K562 (cell line): ENCODE results near the gene AHSP. TPM values are rescaled to one million over a fixed set of nuclear protein-coding genes. Genes with fewer than 3 reads are reported as not detected.
A peak's percentile ranks its signal among the peaks of the same experiment; 100 is the strongest.

ENCODE experiments used
- ATAC-seq: fragments of 200-7000 bp; cut with Tn5 transposase; 3 replicates; pipeline ENCODE4 v1.9.1; 2020; ENCODE audit warnings: moderate library complexity
- BruUV-seq: library from RNA; stranded (reverse); fragments of 400-500 nt; replicated peaks from 2 replicates; lab custom pipeline; 2021; lab: Mats Ljungman, UMichigan
- CTCF ChIA-PET: fragments of 300-600 bp; formaldehyde crosslinking; extraction: SDS; loops from one replicate; lab custom pipeline; 2021; ENCODE audit warnings: low intra/inter-chr PET ratio; lab: Yijun Ruan, JAX
- POLR2A ChIA-PET: fragments of 300-600, 350-650 bp; sonication (Branson Sonifier 250); formaldehyde crosslinking; extraction: SDS; loops from one replicate; lab custom pipeline; 2021; ENCODE audit warnings: antibody characterized with exemption, inconsistent platforms; lab: Yijun Ruan, JAX
- DNase-seq, 4 experiments: peaks; one replicate each; pipeline versions ENCODE4 v3.0.0 to v3.0.0-alpha.2; 2011 to 2018; ENCODE audit warnings: low spot score in 3 of 4, mixed read lengths in 3 of 4; ENCODE audit errors: extremely low read depth in 1 of 4
- FAIRE-seq: peaks from 2 replicates; lab custom pipeline; 2011; peaks lifted over from hg19 to GRCh38; lab: Jason Lieb, UNC
- H2AFZ ChIP-seq: 2 replicates; pipeline ENCODE4 v1.6.0; 2011; ENCODE audit warnings: low read depth, low read length, control low read depth, inconsistent platforms
- H3K27ac ChIP-seq: fragments of 200-600 bp; 3 replicates; pipeline ENCODE4 v1.8.0; 2011; ENCODE audit warnings: low read depth, mild to moderate bottlenecking, control low read depth, inconsistent platforms, low read length, moderate library complexity, mixed read lengths; ENCODE audit errors: extremely low read depth
- H3K27me3 ChIP-seq, 2 experiments: fragments of 300-600 bp in 1 of 2; 2 replicates in 1 of 2; 3 replicates in 1 of 2; pipeline versions ENCODE4 v1.6.0 to v1.8.0; 2011; ENCODE audit warnings: inconsistent platforms in 2 of 2, low read length in 2 of 2, mild to moderate bottlenecking in 1 of 2, mixed read lengths in 1 of 2, moderate library complexity in 1 of 2; ENCODE audit not compliant: control insufficient read depth in 2 of 2, insufficient read depth in 2 of 2
- H3K36me3 ChIP-seq: fragments of 300-600 bp; 3 replicates; pipeline ENCODE4 v1.8.0; 2011; ENCODE audit warnings: mild to moderate bottlenecking, low read length, inconsistent platforms; ENCODE audit not compliant: control insufficient read depth, insufficient read depth
- H3K4me1 ChIP-seq, 2 experiments: fragments of 200-600 bp in 1 of 2; replicated peaks in 1 of 2; 2 replicates in 1 of 2; 3 replicates in 1 of 2; pipeline versions ENCODE4 v1.5.1 to v1.8.0; 2011; ENCODE audit warnings: inconsistent platforms in 2 of 2, low read length in 2 of 2, mild to moderate bottlenecking in 1 of 2, mixed read lengths in 1 of 2, moderate library complexity in 1 of 2; ENCODE audit not compliant: control insufficient read depth in 2 of 2, insufficient read depth in 2 of 2
- H3K4me2 ChIP-seq: 2 replicates; pipeline ENCODE4 v1.6.1; 2011; ENCODE audit warnings: low read length, control low read depth, inconsistent platforms, mixed read lengths; ENCODE audit not compliant: insufficient read depth
- H3K4me3 ChIP-seq: fragments of 200-600 bp; sonication (generic), shearing (Covaris generic); 2 replicates; pipeline ENCODE4 v1.5.1; 2016; ENCODE audit warnings: control low read depth, inconsistent platforms
- H3K79me2 ChIP-seq: fragments of 200-600 bp; 3 replicates; pipeline ENCODE4 v1.8.0; 2011; ENCODE audit warnings: low read length, inconsistent platforms; ENCODE audit not compliant: control insufficient read depth, insufficient read depth
- H3K9ac ChIP-seq, 2 experiments: 2 replicates each; pipeline versions ENCODE4 v1.6.0 to v1.6.1; 2011; ENCODE audit warnings: low read depth in 2 of 2, low read length in 2 of 2, control low read depth in 1 of 2, inconsistent platforms in 1 of 2, mild to moderate bottlenecking in 1 of 2, mixed read lengths in 1 of 2; ENCODE audit not compliant: insufficient read depth in 1 of 2
- H3K9me1 ChIP-seq: one replicate; pipeline ENCODE4 v1.6.0; 2011; ENCODE audit warnings: inconsistent platforms, mild to moderate bottlenecking, low read length, moderate library complexity; ENCODE audit not compliant: control insufficient read depth, insufficient read depth
- H3K9me3 ChIP-seq: replicated peaks from 2 replicates; pipeline ENCODE4 v1.5.1; 2011; ENCODE audit warnings: low read depth, low read length, inconsistent platforms; ENCODE audit not compliant: control insufficient read depth, insufficient read depth
- H4K20me1 ChIP-seq: replicated peaks from 2 replicates; pipeline ENCODE4 v1.6.1; 2011; ENCODE audit warnings: low read length, inconsistent platforms, mixed read lengths; ENCODE audit not compliant: control insufficient read depth, insufficient read depth
- BRD9 ChIP-seq: fragments of 450-650 bp; IDR thresholded peaks from 2 replicates; pipeline ENCODE4 v1.6.1; 2018; ENCODE audit warnings: low read depth; ENCODE audit not compliant: partially characterized antibody
- C11orf30 ChIP-seq: fragments of 450-650 bp; IDR thresholded peaks from 2 replicates; pipeline ENCODE4 v1.6.1; 2016; ENCODE audit warnings: low read depth, mild to moderate bottlenecking
- FOXK1 ChIP-seq: sonication (generic); formaldehyde crosslinking; IDR thresholded peaks from 2 replicates; pipeline ENCODE4 v1.8.0; 2022; ENCODE audit warnings: missing genetic modification reagents, mild to moderate bottlenecking, borderline replicate concordance
- MAFF ChIP-seq: IDR thresholded peaks from 2 replicates; pipeline ENCODE4 v1.6.1; 2012; ENCODE audit warnings: low read length, improper control_type of control experiment
- MAFG ChIP-seq: fragments of 450-650 bp; conservative IDR thresholded peaks from 2 replicates; pipeline ENCODE4 v1.6.1; 2016; ENCODE audit warnings: missing genetic modification characterization, missing compliant biosample characterization
- MTA3 ChIP-seq: fragments of 450-650 bp; formaldehyde crosslinking; IDR thresholded peaks from 2 replicates; pipeline ENCODE4 v1.6.1; 2017; ENCODE audit warnings: mild to moderate bottlenecking, borderline replicate concordance
- PRDM10 ChIP-seq: fragments of 450-650 bp; IDR thresholded peaks from 2 replicates; pipeline ENCODE4 v1.6.1; 2018; ENCODE audit not compliant: partially characterized antibody
- TCF7L2 ChIP-seq: fragments of 150-350 bp; IDR thresholded peaks from 2 replicates; pipeline ENCODE4 v1.6.1; 2016; ENCODE audit warnings: low read depth, mild to moderate bottlenecking, low read length, moderate library complexity
- ZNF316 ChIP-seq: fragments of 450-650 bp; IDR thresholded peaks from 2 replicates; pipeline ENCODE4 v1.6.1; 2016
- WGBS: fragments of 100-300 bp; shearing (Covaris generic); methylation state at CpG from one replicate; pipeline ENCODE4 v1.1.6; 2016; ENCODE audit warnings: low coverage, mixed read lengths; ENCODE audit not compliant: insufficient coverage; ENCODE audit errors: missing lambda C conversion rate; 5-methylcytosine and 5-hydroxymethylcytosine counted together
- in situ Hi-C: fragments of 300-500 bp; cut with MboI; formaldehyde crosslinking; loops from 4 replicates; pipeline ENCODE4 v1.15.0; 2018; ENCODE audit warnings: inconsistent platforms, mixed read lengths
- intact Hi-C: fragments of 100-400 bp; cut with micrococcal nuclease; formaldehyde crosslinking; loops from 2 replicates; pipeline ENCODE4 v1.14.2; 2022
- polyA plus RNA-seq, 8 experiments: library from polyadenylated mRNA; depleted of rRNA in 4 of 8; stranded (reverse) in 5 of 8; unstranded in 3 of 8; fragments of >200 nt; fragmentation: Nextera tagmentation in 2 of 8; fragmentation: Illumina TruSeq in 1 of 8; extraction: Ambion mirVana in 2 of 8; extraction: Trizol in 1 of 8; gene quantifications; 2 replicates each; pipeline versions ENCODE4 v1.2.1 to v1.2.3, GENCODE V29; 2011 to 2014; ENCODE audit warnings: inconsistent platforms in 1 of 8, missing spikeins in 1 of 8
- total RNA-seq, 7 experiments: library from RNA; depleted of rRNA in 6 of 7; stranded (reverse); fragments of >200 nt in 6 of 7; fragmentation: Illumina TruSeq in 2 of 7; extraction: Trizol in 2 of 7; gene quantifications; 2 replicates each; pipeline versions ENCODE4 v1.2.1 to v1.2.3, GENCODE V29; 2011 to 2021; ENCODE audit warnings: low replicate concordance in 1 of 7

The AHSP gene
- total and polyA plus RNA-seq, 9 of the 15 experiments (the other 6 are each of a cell fraction or from before 2014, with no cell fraction given) = 6.6 to 99.1 (median 25.8) TPM

GRCh38 chr16:31561426-31562233 lies 33.9 kb downstream of the AHSP start:
- Histone ChIP-seq H3K79me2 (no peaks in the 10 kb centered on the region), H3K9ac (no peak overlapping the region), H3K9me1 (no peaks in the 10 kb centered on the region), H3K4me2 (no peak overlapping the region), H3K27ac (no peak overlapping the region), H3K4me1 (peaks cover 0 to 2% of the 10 kb centered on the region in 2 experiments; a peak in 1 of 5 replicates), H3K9me3 (0 out of 2 replicates have a peak, but pooled peaks cover 2% of the 10 kb centered on the region), H3K27me3 (peaks cover 0 to 9% of the 10 kb centered on the region in 2 experiments; a peak in 2 of 5 replicates), H3K4me3 (no peak overlapping the region), H2AFZ (no peak overlapping the region; the same call in 1 of the 2 replicates), H4K20me1 (no peaks in the 10 kb centered on the region), H3K36me3 (no peaks in the 10 kb centered on the region)
- DNase-seq (no peak), FAIRE-seq (no peak), ATAC-seq (no peak)
- CTCF ChIA-PET = interaction anchor here (0.6 kb wide), 1 partner anchor 15 kb away, joined by 9 read pairs; no protein-coding TSS in a partner anchor
- no TSS peak for BruUV-seq
- WGBS = 17% methylated on average over 8 of the region's 8 CpGs
- intact Hi-C loops (no loop called here), in situ Hi-C loops (no loop called here)
- POLR2A ChIA-PET = interaction anchor here (0.7 to 1.1 kb wide), 2 partner anchors 15 to 224 kb away, joined by 3 to 4 read pairs; no protein-coding TSS in a partner anchor
- TF ChIP-seq MTA3 (no peak), ZNF316 (peak; percentile 74), BRD9 (no peak), PRDM10 (peak; percentile 93), MAFF (peak; percentile 55), FOXK1 (CRISPR knock-in tag) (no peak), MAFG (tag) (peak; percentile 34; the same call in 1 of the 2 replicates), TCF7L2 (peak; percentile 32; the same call in 1 of the 2 replicates), C11orf30 (peak; percentile 63)
